HEK293T (cell line): Measurements from ENCODE around the gene TNFAIP8.

Experiments
- CTCF ChIA-PET: fragments of 350-600 bp; formaldehyde crosslinking; extraction: SDS; loops from one replicate; lab custom pipeline; 2021; ENCODE audit warnings: antibody characterized with exemption, inconsistent platforms; lab: Yijun Ruan, JAX
- POLR2A ChIA-PET: fragments of 350-600 bp; formaldehyde crosslinking; extraction: SDS; loops from one replicate; lab custom pipeline; 2020; ENCODE audit warnings: antibody characterized with exemption, inconsistent platforms; lab: Yijun Ruan, JAX
- DNase-seq: peaks from one replicate; pipeline ENCODE4 v3.0.0; 2012; ENCODE audit warnings: mixed read lengths; ENCODE audit errors: extremely low spot score
- ARNT ChIP-seq: fragments of 450-650 bp; IDR thresholded peaks from 2 replicates; pipeline ENCODE4 v1.6.1; 2017; ENCODE audit warnings: mild to moderate bottlenecking
- BHLHE40 ChIP-seq: fragments of 450-650 bp; IDR thresholded peaks from 2 replicates; pipeline ENCODE4 v1.6.1; 2016; ENCODE audit warnings: mild to moderate bottlenecking, moderate library complexity, borderline replicate concordance
- CTBP1 ChIP-seq: fragments of 450-650 bp; IDR thresholded peaks from 2 replicates; pipeline ENCODE4 v1.6.1; 2016; ENCODE audit warnings: borderline replicate concordance
- ELF4 ChIP-seq: fragments of 450-650 bp; IDR thresholded peaks from 2 replicates; pipeline ENCODE4 v1.6.1; 2017; ENCODE audit warnings: antibody characterized with exemption
- FOXA1 ChIP-seq: fragments of 450-650 bp; IDR thresholded peaks from 2 replicates; pipeline ENCODE4 v1.6.1; 2016; ENCODE audit warnings: mild to moderate bottlenecking
- FOXK2 ChIP-seq: fragments of 450-650 bp; IDR thresholded peaks from 2 replicates; pipeline ENCODE4 v1.6.1; 2016; ENCODE audit warnings: mild to moderate bottlenecking
- FOXM1 ChIP-seq: fragments of 450-650 bp; IDR thresholded peaks from 2 replicates; pipeline ENCODE4 v1.6.1; 2017; ENCODE audit warnings: mild to moderate bottlenecking, borderline replicate concordance
- HDGF ChIP-seq: fragments of 450-650 bp; IDR thresholded peaks from 2 replicates; pipeline ENCODE4 v1.6.1; 2017; ENCODE audit warnings: antibody characterized with exemption, borderline replicate concordance
- L3MBTL2 ChIP-seq: fragments of 450-650 bp; conservative IDR thresholded peaks from 2 replicates; pipeline ENCODE4 v1.6.1; 2016; ENCODE audit warnings: mild to moderate bottlenecking
- LEF1 ChIP-seq: fragments of 450-650 bp; IDR thresholded peaks from 2 replicates; pipeline ENCODE4 v1.6.1; 2017; ENCODE audit warnings: mild to moderate bottlenecking, borderline replicate concordance
- NFRKB ChIP-seq: fragments of 450-650 bp; IDR thresholded peaks from 2 replicates; pipeline ENCODE4 v1.6.1; 2016; ENCODE audit warnings: mild to moderate bottlenecking, moderate library complexity
- PKNOX1 ChIP-seq: fragments of 450-650 bp; IDR thresholded peaks from 2 replicates; pipeline ENCODE4 v1.6.1; 2016
- SP1 ChIP-seq: fragments of 450-650 bp; IDR thresholded peaks from 2 replicates; pipeline ENCODE4 v1.6.1; 2017
- SUZ12 ChIP-seq: fragments of 450-650 bp; IDR thresholded peaks from 2 replicates; pipeline ENCODE4 v1.6.1; 2016; ENCODE audit warnings: mild to moderate bottlenecking
- TARDBP ChIP-seq: fragments of 450-650 bp; IDR thresholded peaks from 2 replicates; pipeline ENCODE4 v1.6.1; 2016
- ZNF384 ChIP-seq: fragments of 450-650 bp; IDR thresholded peaks from 2 replicates; pipeline ENCODE4 v1.6.1; 2016

The TNFAIP8 gene

DNA sequence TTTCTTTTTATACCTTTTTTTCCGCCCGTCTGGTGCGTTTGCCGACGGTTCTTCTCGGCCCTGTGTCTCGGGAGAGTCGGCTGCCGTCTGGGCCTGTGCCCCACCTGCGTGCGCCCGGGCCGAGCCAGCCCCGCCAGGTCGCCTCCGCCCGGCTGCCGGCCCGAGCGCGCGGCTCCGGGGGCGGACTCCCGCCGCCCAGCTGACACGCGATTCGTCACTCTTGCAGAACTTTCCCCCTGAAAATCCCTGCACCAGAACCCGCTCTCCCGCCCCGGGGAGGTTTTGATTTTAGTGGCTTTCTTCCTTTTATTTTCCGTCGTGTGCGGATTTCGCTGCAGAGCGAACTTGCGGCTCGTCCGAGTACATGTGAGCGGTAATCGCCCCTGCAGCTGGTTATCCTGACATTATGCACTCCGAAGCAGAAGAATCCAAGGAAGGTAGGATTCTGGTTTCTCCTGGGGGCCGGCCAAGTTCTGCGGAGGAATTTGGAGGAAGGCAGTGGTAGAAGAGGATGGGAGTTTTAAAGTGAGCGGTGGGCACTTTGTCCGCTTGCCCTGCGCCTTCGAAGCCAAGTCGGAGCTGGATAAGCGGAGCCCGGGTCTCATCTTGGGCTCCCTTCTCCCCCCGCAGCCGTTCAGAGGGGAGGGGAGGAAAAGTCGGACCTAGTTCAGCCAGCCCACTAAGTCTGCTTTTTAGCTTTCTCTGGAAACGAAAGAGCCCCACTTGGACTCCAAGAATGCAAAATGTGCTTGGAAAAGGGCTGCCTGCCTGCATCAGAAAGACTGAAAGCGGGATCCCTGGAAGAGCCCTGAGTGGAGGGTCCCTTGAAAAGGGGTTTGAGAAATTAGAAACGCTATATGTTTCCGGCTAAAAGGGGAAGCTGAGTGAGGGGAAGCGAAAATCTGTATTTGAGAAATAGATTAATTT, at the start of gene TNFAIP8:
TSS of gene TNFAIP8 (plus strand) at position 335 of the 927 bp plus-strand sequence. CDS start at position 407, 72 bp downstream.
- POLR2A ChIA-PET, result no interaction called here
- CTCF ChIA-PET, result interaction anchor here (0.9 to 2.2 kb wide), 4 partner anchors 14 to 367 kb away, joined by 3 to 8 read pairs (median 4); partner anchors contain the start of gene DTWD2
- peak; percentile 68 for DNase-seq
- TF ChIP-seq SUZ12, result no peak
- TF ChIP-seq L3MBTL2, result peak; percentile 85

- TF ChIP-seq L3MBTL2 (no peak), ELF4 (no peak), SUZ12 (no peak), FOXK2 (no peak), PKNOX1 (no peak)
- no peak for DNase-seq
- ChIA-PET CTCF (no interaction called here), POLR2A (no interaction called here)
Measured at GRCh38 chr5:119307170-119307569, 48.6 kb upstream of the TNFAIP8 start.

- TF ChIP-seq FOXM1, result no peak
- no peak for TF ChIP-seq TARDBP
- TF ChIP-seq BHLHE40, result no peak
- no peak for TF ChIP-seq FOXA1
- no peak for TF ChIP-seq ZNF384
- TF ChIP-seq L3MBTL2, result no peak
- no peak for TF ChIP-seq NFRKB
- TF ChIP-seq ELF4, result no peak
- TF ChIP-seq CTBP1, result no peak
- TF ChIP-seq ARNT, result no peak
- TF ChIP-seq FOXK2, result no peak
- ChIA-PET CTCF (no interaction called here), POLR2A (no interaction called here)
- DNase-seq, result no peak
Measured at GRCh38 chr5:119309326-119309725, 46.5 kb upstream of the TNFAIP8 start.

DNA sequence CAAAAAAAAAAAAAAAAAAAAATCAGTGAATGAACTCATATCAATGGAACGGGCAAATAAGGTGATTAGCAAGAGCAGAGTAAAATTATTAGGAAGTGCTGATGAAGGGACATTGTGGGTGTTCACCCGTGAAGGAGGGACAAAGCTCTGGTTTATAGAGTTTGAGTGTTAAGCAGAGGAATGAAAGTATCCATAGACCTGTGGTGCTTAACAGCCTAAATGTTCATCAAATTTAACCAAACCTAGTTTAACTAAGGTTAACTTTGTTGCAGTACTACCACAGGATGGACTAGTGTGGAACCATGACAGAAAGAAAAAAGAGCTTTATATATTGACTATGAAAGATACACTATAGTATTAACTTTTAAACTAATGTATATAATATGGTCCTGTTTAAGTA, 44.1 kb upstream of the TNFAIP8 start:
- CTCF ChIA-PET, result interaction anchor here (1.0 to 2.0 kb wide), 3 partner anchors 10 to 101 kb away, joined by 4 to 11 read pairs (median 9); no protein-coding TSS in a partner anchor
- POLR2A ChIA-PET, result interaction anchor here (1.2 kb wide), 1 partner anchor 12 kb away, joined by 4 read pairs; no protein-coding TSS in a partner anchor
- TF ChIP-seq SP1 (no peak), HDGF (no peak), FOXA1 (no peak), LEF1 (no peak), ELF4 (no peak), CTBP1 (no peak), SUZ12 (no peak), L3MBTL2 (no peak), PKNOX1 (no peak), NFRKB (no peak), FOXM1 (no peak), BHLHE40 (no peak), FOXK2 (no peak), ZNF384 (no peak), ARNT (no peak), TARDBP (no peak)

DNA sequence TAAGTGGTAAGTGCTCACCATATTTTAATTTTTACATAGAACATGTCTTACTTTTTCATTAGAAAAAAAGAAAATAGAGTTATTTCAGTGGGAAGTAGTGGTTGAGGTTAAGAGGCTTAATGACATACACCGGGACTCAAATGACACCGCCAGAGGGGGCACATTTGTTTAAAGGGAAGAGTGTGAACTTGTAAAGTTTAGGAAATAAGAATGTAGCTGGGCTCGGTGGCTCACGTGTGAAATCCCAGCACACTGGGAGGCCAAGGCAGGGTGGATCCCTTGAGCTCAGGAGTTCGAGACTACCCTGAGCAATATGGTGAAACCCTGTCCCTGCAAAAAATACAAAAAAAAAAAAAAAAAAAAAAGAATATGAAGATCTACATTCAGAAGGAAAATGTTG, 43.4 kb upstream of the TNFAIP8 start:
- POLR2A ChIA-PET, result interaction anchor here (1.2 to 1.3 kb wide), 2 partner anchors 11 to 13 kb away, joined by 4 read pairs; no protein-coding TSS in a partner anchor
- CTCF ChIA-PET, result interaction anchor here (0.5 to 2.0 kb wide), 7 partner anchors 9 to 325 kb away, joined by 3 to 11 read pairs (median 4); no protein-coding TSS in a partner anchor
- no peak for DNase-seq
- no peak for TF ChIP-seq HDGF
- no peak for TF ChIP-seq ELF4
- no peak for TF ChIP-seq ARNT
- TF ChIP-seq FOXA1, result no peak

More for the DNA sequence above, 44.1 kb upstream of the TNFAIP8 start:
- no peak for DNase-seq

DNA sequence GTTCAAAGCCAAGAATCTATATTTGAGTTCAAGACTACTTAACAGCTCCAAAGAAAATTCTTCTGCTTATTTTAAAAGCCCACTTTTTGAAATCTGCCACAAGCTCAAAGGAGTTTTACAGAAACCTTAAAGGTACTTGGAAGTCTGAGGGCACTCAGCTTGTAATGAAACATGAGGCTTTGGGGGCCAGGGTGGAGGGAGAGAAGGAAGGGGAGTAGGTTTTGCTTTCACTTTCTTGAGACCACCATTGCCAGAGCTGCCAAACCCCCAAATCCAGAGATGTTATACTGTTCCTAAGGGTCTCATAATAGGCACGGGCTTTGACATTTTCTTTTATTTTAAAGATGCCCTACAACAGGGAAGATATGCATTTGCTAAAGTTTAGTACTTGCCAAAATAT, 42.6 kb upstream of the TNFAIP8 start:
- POLR2A ChIA-PET, result interaction anchor here (1.2 to 1.3 kb wide), 2 partner anchors 10 to 13 kb away, joined by 4 read pairs; no protein-coding TSS in a partner anchor
- CTCF ChIA-PET, result interaction anchor here (0.6 to 2.0 kb wide), 6 partner anchors 8 to 99 kb away, joined by 3 to 11 read pairs (median 6); no protein-coding TSS in a partner anchor
- TF ChIP-seq FOXK2, result no peak
- no peak for TF ChIP-seq SUZ12
- no peak for TF ChIP-seq L3MBTL2
- no peak for TF ChIP-seq LEF1
- no peak for TF ChIP-seq SP1
- no peak for TF ChIP-seq NFRKB
- no peak for TF ChIP-seq PKNOX1
- TF ChIP-seq ELF4, result no peak
- no peak for TF ChIP-seq FOXM1
- no peak for TF ChIP-seq BHLHE40
- no peak for TF ChIP-seq FOXA1
- TF ChIP-seq TARDBP, result no peak
- TF ChIP-seq CTBP1, result no peak
- TF ChIP-seq ARNT, result no peak
- no peak for TF ChIP-seq HDGF
- TF ChIP-seq ZNF384, result no peak
- DNase-seq, result no peak
